Body of pancreas (tissue), 4 donors: ENCODE results near the gene CGNL1. TPM values are rescaled to one million over a fixed set of nuclear protein-coding genes. Genes with fewer than 3 reads are reported as not detected.

ENCODE experiments used
- ATAC-seq: fragments of 150-250 bp; one replicate; pipeline ENCODE4 v1.9.1; 2016
- DNase-seq, 4 donors: peaks; one replicate each; pipeline ENCODE4 v3.0.0-alpha.2; 2019
- H3K27ac ChIP-seq, 4 donors: fragments of 200-600 bp; sonication (generic); 1 replicate in 3 of 4; 2 replicates in 1 of 4; pipeline versions ENCODE4 v1.5.1 to v1.6.1; 2016 to 2019; ENCODE audit warnings: mild to moderate bottlenecking in 1 of 4, mixed read lengths in 1 of 4, moderate library complexity in 1 of 4
- H3K27me3 ChIP-seq, 2 donors: fragments of 200-600 bp; sonication (generic); one replicate each; pipeline ENCODE4 v1.6.0; 2016; ENCODE audit warnings: mild to moderate bottlenecking in 1 of 2
- H3K36me3 ChIP-seq, 2 donors: fragments of 200-600 bp; sonication (generic); replicated peaks in 1 of 2; 2 replicates each; pipeline ENCODE4 v1.5.1; 2016; ENCODE audit warnings: low read depth in 2 of 2; ENCODE audit not compliant: insufficient read depth in 1 of 2
- H3K4me1 ChIP-seq: fragments of 200-600 bp; sonication (generic); one replicate; pipeline ENCODE4 v1.6.0; 2016
- H3K4me3 ChIP-seq, 2 donors: fragments of 200-600 bp; sonication (generic); 1 replicate in 1 of 2; 2 replicates in 1 of 2; pipeline ENCODE4 v1.5.1; 2016 to 2019
- H3K9me3 ChIP-seq, 3 donors: fragments of 200-600 bp; sonication (generic); 1 replicate in 2 of 3; 2 replicates in 1 of 3; pipeline ENCODE4 v1.5.1; 2016
- CTCF ChIP-seq, 7 experiments: fragments of 450-650 bp in 4 of 7; fragments of 200-600 bp in 3 of 7; sonication (generic) in 3 of 7; IDR thresholded peaks; one replicate each; pipeline ENCODE4 v1.5.1; 2016 to 2019; ENCODE audit warnings: antibody characterized with exemption in 7 of 7
- POLR2A ChIP-seq, 3 donors: fragments of 450-650 bp; IDR thresholded peaks; one replicate each; pipeline ENCODE4 v1.6.1; 2016; ENCODE audit warnings: antibody characterized with exemption in 3 of 3, mild to moderate bottlenecking in 2 of 3
- WGBS, 2 donors: methylation state at CpG; one replicate each; pipeline ENCODE4 v1.1.5; 2017; 5-methylcytosine and 5-hydroxymethylcytosine counted together
- intact Hi-C: fragments of 100-400 bp; cut with DNase I; formaldehyde crosslinking; loops from one replicate; pipeline ENCODE4 v1.15.1; 2023
- total RNA-seq, 2 donors: library from RNA; depleted of rRNA; stranded (reverse); fragments of >200 nt; gene quantifications; one replicate each; pipeline ENCODE4 v1.1.0, GENCODE V29; 2016

CGNL1 gene
- total RNA-seq, 2 donors from 2014 or later = 24.7 to 30.6 TPM

- Histone ChIP-seq H3K9me3 (no peaks in the 10 kb centered on the region), H3K27ac (no peak overlapping the region), H3K27me3 (no peaks in the 10 kb centered on the region), H3K4me1 (peaks cover 6% of the 10 kb centered on the region), H3K4me3 (no peak overlapping the region), H3K36me3 (peaks cover 0 to 18% of the 10 kb centered on the region in 2 donors)
- intact Hi-C loops = no loop called here
- 41 to 45% methylated on average over 3 to 4 of the region's 4 CpGs for WGBS, 2 donors
- DNase-seq = no peak
- no peak for ATAC-seq
- no peak for TF ChIP-seq POLR2A (IDR thresholded peaks at IDR 0.05)
Measured at GRCh38 chr15:57542505-57542817, 166.2 kb downstream of the CGNL1 start.

GRCh38 chr15:57544848-57545480 lies 168.7 kb downstream of the CGNL1 start:
- H3K27ac ChIP-seq = no peak overlapping the region
- peaks cover 26% of the 10 kb centered on the region for H3K4me1 ChIP-seq
- no peaks in the 10 kb centered on the region for H3K27me3 ChIP-seq
- intact Hi-C loops = no loop called here
- no peak overlapping the region for H3K4me3 ChIP-seq
- DNase-seq (no peak), ATAC-seq (no peak)
- WGBS, 2 donors = 90 to 94% methylated on average over 10 to 11 of the region's 11 CpGs
- TF ChIP-seq POLR2A (IDR thresholded peaks at IDR 0.05) (no peak), CTCF (IDR thresholded peaks at IDR 0.05) (no peak)
- H3K9me3 ChIP-seq = no peaks in the 10 kb centered on the region
- peaks cover 0 to 20% of the 10 kb centered on the region in 2 donors for H3K36me3 ChIP-seq

- intact Hi-C loops = no loop called here
- Histone ChIP-seq H3K27ac (no peak overlapping the region), H3K27me3 (no peaks in the 10 kb centered on the region), H3K9me3 (no peaks in the 10 kb centered on the region), H3K4me3 (no peak overlapping the region), H3K4me1 (peaks cover 34% of the 10 kb centered on the region), H3K36me3 (peaks cover 0 to 20% of the 10 kb centered on the region in 2 donors)
- WGBS, 2 donors = 91 to 95% methylated on average over 8 of the region's 8 CpGs
- TF ChIP-seq CTCF (IDR thresholded peaks at IDR 0.05) (no peak), POLR2A (IDR thresholded peaks at IDR 0.05) (no peak)
- DNase-seq (no peak), ATAC-seq (no peak)
Measured at GRCh38 chr15:57545995-57546394, 169.7 kb downstream of the CGNL1 start.

- no peak for TF ChIP-seq POLR2A (IDR thresholded peaks at IDR 0.05)
- TF ChIP-seq CTCF (IDR thresholded peaks at IDR 0.05) = no peak
- intact Hi-C loops = no loop called here
- 86 to 90% methylated on average over 3 to 11 of the region's 11 CpGs for WGBS, 2 donors
- ATAC-seq = no peak
- peaks cover 0 to 20% of the 10 kb centered on the region in 2 donors for H3K36me3 ChIP-seq
- no peak overlapping the region for H3K4me3 ChIP-seq
- H3K27ac ChIP-seq = peak overlapping the region in 2 of 4 donors; percentile 8 to 79
- H3K9me3 ChIP-seq = no peaks in the 10 kb centered on the region
- DNase-seq = no peak
- peaks cover 44% of the 10 kb centered on the region for H3K4me1 ChIP-seq
- H3K27me3 ChIP-seq = no peaks in the 10 kb centered on the region
Measured at GRCh38 chr15:57547243-57547755, 171.0 kb downstream of the CGNL1 start.

- TF ChIP-seq POLR2A (IDR thresholded peaks at IDR 0.05) (no peak), CTCF (IDR thresholded peaks at IDR 0.05) (no peak)
- intact Hi-C loops = no loop called here
- Histone ChIP-seq H3K36me3 (peaks cover 0 to 20% of the 10 kb centered on the region in 2 donors), H3K4me3 (no peak overlapping the region), H3K27me3 (no peaks in the 10 kb centered on the region), H3K4me1 (peaks cover 53% of the 10 kb centered on the region), H3K27ac (peak overlapping the region; percentile 66 to 82 (median 73)), H3K9me3 (no peaks in the 10 kb centered on the region)
- DNase-seq = peak in 3 of 4 donors; percentile 55 to 62 (median 56)
- peak; percentile 54 for ATAC-seq
- WGBS, 2 donors = 8 to 18% methylated on average over 2 of the region's 2 CpGs
Measured at GRCh38 chr15:57548351-57548750, 172.0 kb downstream of the CGNL1 start.
